GM12872 (cell line): Measurements from ENCODE around the gene SYNPR.

Experiments used
- CTCF ChIP-seq: IDR thresholded peaks from 3 replicates; pipeline ENCODE4 v1.5.1; 2011; ENCODE audit warnings: low read depth, mild to moderate bottlenecking, low read length, moderate library complexity; ENCODE audit not compliant: insufficient read depth

The SYNPR gene

DNA sequence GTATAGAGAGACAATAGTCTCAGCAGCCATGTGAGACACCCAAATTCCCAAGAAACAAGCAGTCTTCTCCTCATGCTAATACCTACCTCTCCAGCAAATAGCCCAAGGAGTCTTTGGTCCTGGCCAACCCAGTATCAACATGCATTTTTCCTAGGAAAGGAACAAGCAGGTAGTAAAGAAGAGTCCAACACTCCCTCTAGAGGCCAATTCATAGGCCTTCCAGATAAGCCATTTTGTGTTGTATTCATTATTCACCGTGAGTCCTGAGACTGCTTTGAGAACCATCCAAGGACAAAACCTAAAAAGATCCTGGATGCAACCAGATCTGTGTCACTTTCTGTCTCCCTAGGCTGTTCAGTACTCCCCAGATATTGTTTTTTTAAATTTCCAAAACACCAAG is 310.8 kb downstream of the SYNPR start:
- peak; percentile 20; the same call in 1 of the 3 replicates for TF ChIP-seq CTCF

- no peak for TF ChIP-seq CTCF
These were observed 315.7 kb downstream of the SYNPR start for GRCh38 chr3:63593779-63594178.

GRCh38 chr3:63595221-63595620 is 317.1 kb downstream of the SYNPR start:
- no peak for TF ChIP-seq CTCF

GRCh38 chr3:63597019-63597418 is 318.9 kb downstream of the SYNPR start:
- no peak for TF ChIP-seq CTCF

DNA sequence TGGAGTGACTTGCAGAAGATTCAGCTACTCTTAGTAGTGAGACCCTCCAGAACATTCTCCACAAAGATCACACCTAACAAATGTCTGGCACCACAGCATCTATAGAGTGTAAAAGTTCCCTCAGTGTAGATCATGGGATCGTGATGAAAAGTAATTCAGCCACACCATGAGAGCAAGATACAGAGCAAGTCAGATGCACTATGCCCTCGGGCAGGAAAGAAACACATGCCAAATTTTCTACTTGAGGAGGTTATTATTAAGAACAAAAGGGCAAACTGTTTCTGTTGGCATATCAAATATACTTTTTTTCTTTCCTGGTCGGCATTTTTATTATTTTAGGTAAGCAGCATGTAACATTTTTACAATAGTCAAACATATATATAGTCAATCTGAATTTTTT is 329.6 kb downstream of the SYNPR start:
- TF ChIP-seq CTCF, result no peak

DNA sequence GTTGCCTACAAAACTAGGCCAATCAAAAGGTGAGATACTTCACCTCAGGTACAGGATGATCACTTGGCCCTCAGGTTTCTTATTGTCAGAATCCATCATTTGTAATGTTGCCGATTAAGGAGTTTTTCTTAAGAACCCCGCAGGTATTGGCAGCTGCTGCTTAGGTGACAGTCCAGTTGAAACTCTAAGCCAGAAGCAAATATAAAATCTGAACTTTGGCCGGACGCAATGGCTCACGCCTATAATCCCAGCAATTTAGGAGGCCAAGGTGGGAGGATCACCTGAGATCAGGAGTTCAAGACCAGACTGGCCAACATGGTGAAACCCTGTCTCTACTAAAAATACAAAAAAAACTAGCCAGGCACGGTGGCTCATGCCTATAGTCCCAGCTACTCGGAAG is 331.3 kb downstream of the SYNPR start:
- TF ChIP-seq CTCF, result no peak

- no peak for TF ChIP-seq CTCF
These were observed 331.7 kb downstream of the SYNPR start for GRCh38 chr3:63609834-63610233.

DNA sequence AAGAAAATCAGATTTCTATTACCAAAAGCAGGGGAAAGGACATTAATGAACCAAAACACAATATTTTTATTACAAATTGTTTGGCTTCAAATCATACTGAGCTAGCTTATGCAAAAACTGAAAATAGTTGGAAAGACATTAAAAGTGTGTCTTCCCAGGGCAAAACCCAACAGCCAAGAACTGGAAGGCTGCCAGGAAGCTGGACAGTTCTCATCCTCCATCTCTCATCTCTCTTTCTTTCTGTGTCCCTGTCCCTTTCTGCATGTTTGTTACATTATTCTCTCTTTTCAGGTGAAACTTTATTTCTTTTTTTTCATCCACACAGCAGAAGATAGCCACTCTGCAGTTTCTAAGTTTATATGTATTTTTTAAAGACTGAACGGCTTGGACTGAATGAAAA is 333.3 kb downstream of the SYNPR start:
- no peak for TF ChIP-seq CTCF
